Stimulated activated CD4-positive, alpha-beta T cell treated with anti-CD3 and anti-CD28 coated beads, TNF-alpha, amount 100 ng/mL, for 1 hour (primary cell): Measurements from ENCODE around the gene PNMA6E.

ENCODE experiments used
- DNase-seq, 3 donors: peaks; one replicate each; pipeline ENCODE4 v3.0.0-alpha.2; 2020; ENCODE audit warnings: low read depth in 3 of 3, low spot score in 1 of 3

PNMA6E gene

GRCh38 chrX:153438532-153438931 is 37.4 kb upstream of the PNMA6E start:
- no peak for DNase-seq

GRCh38 chrX:153435845-153436244 is 34.7 kb upstream of the PNMA6E start:
- DNase-seq: no peak

- no peak for DNase-seq
These were observed 33.7 kb upstream of the PNMA6E start for GRCh38 chrX:153434801-153435200.

- DNase-seq: no peak
These were observed 32.7 kb upstream of the PNMA6E start for GRCh38 chrX:153433781-153434285.

GRCh38 chrX:153433161-153433680 is 32.1 kb upstream of the PNMA6E start:
- DNase-seq: no peak

GRCh38 chrX:153430796-153431195 is 29.6 kb upstream of the PNMA6E start:
- DNase-seq: no peak

GRCh38 chrX:153426204-153426603 is 25.1 kb upstream of the PNMA6E start:
- no peak for DNase-seq

- DNase-seq: no peak
These were observed 22.5 kb upstream of the PNMA6E start for GRCh38 chrX:153423652-153424051.

GRCh38 chrX:153421856-153422255 is 20.7 kb upstream of the PNMA6E start:
- no peak for DNase-seq

- DNase-seq: no peak
These were observed 19.9 kb upstream of the PNMA6E start for GRCh38 chrX:153420851-153421599.

GRCh38 chrX:153417637-153418036 is 16.5 kb upstream of the PNMA6E start:
- no peak for DNase-seq

- DNase-seq: no peak
These were observed 15.8 kb upstream of the PNMA6E start for GRCh38 chrX:153416781-153417450.

GRCh38 chrX:153414856-153415510 is 13.8 kb upstream of the PNMA6E start:
- DNase-seq: no peak

- DNase-seq: no peak
These were observed 12.6 kb upstream of the PNMA6E start for GRCh38 chrX:153413731-153414130.

GRCh38 chrX:153412746-153413720 is 11.9 kb upstream of the PNMA6E start:
- DNase-seq: no peak

GRCh38 chrX:153411988-153412574 is 10.9 kb upstream of the PNMA6E start:
- no peak for DNase-seq

GRCh38 chrX:153411255-153411987 is 10.3 kb upstream of the PNMA6E start, which contains the start of gene ZFP92:
TSS of gene ZFP92 (plus strand) at chrX:153411472. CDS start at chrX:153418323, 6,851 bp downstream.
- peak in 2 of 3 donors; percentile 5 to 6 for DNase-seq

GRCh38 chrX:153410888-153411254 is 9.7 kb upstream of the PNMA6E start:
- no peak for DNase-seq

GRCh38 chrX:153410373-153410772 is 9.2 kb upstream of the PNMA6E start:
- DNase-seq: no peak
